Activated CD4-positive, alpha-beta T cell treated with anti-CD3 and anti-CD28 coated beads, Interleukin-2, amount 50 U/mL, for 24 hours (primary cell): Measurements from ENCODE around the gene OXSR1.

ENCODE experiments used
- DNase-seq, 2 donors: peaks; one replicate each; pipeline ENCODE4 v3.0.0-alpha.2; 2020; ENCODE audit warnings: low read depth in 1 of 2, low spot score in 1 of 2

OXSR1 gene

DNA sequence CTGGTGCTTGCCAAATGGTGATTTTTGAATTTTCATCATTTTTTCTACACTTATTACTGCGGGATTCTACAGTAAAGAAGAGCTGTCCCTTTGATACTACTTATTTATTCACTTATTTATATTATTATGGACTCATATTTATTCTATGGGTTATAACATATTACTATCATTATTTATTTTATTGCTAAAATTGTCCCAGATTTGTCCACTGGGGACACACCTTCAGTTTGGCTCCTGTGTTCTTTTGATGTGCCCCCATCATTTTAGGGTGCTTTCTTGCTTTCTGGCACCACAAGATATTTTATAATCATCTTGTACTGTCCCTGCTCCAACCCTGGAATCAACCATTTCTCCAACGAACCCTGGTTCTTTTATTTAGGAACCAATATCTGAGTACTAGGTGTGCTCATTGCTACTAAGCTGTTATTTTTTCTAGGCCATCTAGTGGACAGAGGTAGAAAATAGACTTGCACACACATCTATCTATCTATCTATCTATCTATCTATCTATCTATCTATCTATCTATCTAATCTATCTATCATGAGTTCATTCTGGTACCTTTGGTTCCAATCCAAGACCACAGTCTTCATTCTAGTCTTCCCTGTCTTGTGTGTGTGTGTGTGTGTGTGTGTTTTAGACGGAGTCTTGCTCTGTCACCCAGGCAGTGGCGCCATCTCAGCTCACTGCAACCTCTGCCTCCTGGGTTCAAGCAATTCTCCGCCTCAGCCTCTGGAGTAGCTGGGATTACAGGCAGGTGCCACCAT is 132.8 kb downstream of the OXSR1 start:
- DNase-seq, result no peak
